Stomach (tissue), 4 donors: ENCODE measurements around the gene AICDA.

Experiments used
- POLR2AphosphoS5 ChIP-seq, 3 donors: sonication (generic); formaldehyde crosslinking; IDR thresholded peaks; one replicate each; pipeline ENCODE4 v1.6.1; 2016; ENCODE audit warnings: antibody characterized with exemption in 3 of 3
- TF ChIP-seq, protein P1 (sequence below), 7 experiments: fragments of 450-650 bp in 4 of 7; fragments of 200-600 bp in 3 of 7; sonication (generic) in 3 of 7; IDR thresholded peaks; one replicate each; pipeline ENCODE4 v1.5.1; 2016 to 2019; ENCODE audit warnings: antibody characterized with exemption in 7 of 7, control low read depth in 2 of 7, mild to moderate bottlenecking in 1 of 7

GRCh38 chr12:8562310-8562709 lies 50.3 kb downstream of the AICDA start:
- TF ChIP-seq, protein P1, sequence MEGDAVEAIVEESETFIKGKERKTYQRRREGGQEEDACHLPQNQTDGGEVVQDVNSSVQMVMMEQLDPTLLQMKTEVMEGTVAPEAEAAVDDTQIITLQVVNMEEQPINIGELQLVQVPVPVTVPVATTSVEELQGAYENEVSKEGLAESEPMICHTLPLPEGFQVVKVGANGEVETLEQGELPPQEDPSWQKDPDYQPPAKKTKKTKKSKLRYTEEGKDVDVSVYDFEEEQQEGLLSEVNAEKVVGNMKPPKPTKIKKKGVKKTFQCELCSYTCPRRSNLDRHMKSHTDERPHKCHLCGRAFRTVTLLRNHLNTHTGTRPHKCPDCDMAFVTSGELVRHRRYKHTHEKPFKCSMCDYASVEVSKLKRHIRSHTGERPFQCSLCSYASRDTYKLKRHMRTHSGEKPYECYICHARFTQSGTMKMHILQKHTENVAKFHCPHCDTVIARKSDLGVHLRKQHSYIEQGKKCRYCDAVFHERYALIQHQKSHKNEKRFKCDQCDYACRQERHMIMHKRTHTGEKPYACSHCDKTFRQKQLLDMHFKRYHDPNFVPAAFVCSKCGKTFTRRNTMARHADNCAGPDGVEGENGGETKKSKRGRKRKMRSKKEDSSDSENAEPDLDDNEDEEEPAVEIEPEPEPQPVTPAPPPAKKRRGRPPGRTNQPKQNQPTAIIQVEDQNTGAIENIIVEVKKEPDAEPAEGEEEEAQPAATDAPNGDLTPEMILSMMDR (IDR thresholded peaks at IDR 0.05), result no peak
- TF ChIP-seq POLR2AphosphoS5 (IDR thresholded peaks at IDR 0.05), result no peak
